GM19328 (cell line): ENCODE results near the gene IL34.

ENCODE experiments used
- ATAC-seq: cut with Tn5 transposase; IDR thresholded peaks from one replicate; pipeline ENCODE4 v1.9.1; 2021; ENCODE audit warnings: mild to moderate bottlenecking, moderate library complexity; ENCODE audit not compliant: unreplicated experiment

IL34 gene

DNA sequence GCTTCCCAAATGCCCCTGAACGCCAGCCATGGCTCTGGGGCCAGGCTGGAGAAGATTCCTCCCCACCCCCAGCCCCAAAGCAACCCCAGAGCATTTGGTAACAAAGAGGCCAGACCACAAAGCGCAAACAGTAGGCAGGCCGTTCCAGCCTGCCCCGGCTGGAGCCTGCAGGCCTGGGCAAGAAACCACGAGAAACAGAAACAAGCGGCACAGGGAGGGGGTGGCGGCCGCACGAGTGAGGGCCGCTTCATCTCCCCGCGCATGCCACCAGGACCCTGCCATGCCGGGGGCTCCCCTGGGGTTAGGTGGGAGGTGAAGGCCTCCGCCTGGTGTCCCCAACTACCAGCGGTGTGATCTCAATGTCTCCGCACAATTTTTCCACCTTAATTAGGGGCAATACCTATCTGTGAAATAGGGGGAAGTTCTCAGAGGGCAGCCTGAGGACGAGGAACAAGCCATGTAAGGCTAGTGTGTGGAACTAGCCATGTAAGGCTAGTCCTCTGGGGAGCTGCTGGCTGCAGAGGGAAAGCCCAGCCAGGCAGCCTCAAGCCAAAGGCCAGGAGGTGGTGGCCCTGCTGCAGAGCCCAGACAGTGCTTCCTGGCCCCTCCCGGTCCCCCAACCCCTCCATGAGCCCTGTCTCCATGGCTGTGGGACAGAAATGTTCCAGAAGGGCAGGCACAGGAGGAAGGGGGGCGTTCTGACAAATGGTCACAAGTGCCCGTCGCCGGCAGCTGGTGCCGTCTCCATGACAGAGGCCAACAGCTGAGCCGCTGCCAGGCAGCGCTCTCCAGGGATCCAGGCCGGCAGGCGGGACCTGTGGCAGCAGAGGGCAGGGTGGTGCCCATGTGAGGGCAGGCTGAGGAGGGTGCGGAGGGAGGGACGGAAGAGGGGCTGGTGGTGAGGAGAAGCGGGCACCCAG lies 54.0 kb downstream of the IL34 start:
- no peak for ATAC-seq

DNA sequence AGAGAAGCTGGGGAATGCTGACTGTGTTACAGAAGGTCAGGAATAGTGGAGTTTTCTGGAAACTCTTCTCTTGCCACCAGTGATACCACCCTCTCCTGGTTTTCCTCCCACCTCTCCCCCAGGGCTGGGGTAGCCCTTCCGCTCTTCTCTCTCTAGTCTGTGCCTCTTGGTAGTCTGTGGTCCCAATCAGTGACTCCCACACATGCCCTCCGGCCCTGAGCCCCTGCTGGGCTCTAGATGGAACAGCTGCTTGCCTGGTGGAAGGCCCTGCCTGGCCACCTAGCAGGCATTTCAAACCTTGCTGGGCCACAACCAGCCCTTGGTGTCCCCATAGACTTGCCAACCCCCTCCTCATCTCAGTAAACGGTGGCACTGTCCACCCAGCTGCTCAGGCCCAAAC lies 54.7 kb downstream of the IL34 start:
- ATAC-seq, result no peak

DNA sequence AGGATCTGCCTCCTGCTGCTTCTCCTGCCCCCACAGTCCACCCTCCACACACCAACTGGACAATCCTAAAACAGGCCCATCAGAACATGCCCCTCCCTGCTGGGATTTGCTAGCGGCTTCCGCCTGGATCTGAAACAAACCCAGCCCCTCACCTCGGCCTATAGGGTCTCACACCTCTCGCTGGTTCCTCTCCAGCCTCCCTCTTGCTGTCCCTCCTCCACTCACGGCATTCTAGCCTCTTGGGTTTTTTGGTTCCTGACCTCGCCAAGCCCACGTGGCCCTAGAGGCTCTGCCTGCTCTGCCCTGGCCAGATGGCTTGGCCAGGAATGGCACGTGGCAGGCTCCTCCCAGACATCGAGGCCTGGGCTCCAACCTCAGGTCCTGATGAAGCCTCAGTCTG lies 55.2 kb downstream of the IL34 start:
- no peak for ATAC-seq

DNA sequence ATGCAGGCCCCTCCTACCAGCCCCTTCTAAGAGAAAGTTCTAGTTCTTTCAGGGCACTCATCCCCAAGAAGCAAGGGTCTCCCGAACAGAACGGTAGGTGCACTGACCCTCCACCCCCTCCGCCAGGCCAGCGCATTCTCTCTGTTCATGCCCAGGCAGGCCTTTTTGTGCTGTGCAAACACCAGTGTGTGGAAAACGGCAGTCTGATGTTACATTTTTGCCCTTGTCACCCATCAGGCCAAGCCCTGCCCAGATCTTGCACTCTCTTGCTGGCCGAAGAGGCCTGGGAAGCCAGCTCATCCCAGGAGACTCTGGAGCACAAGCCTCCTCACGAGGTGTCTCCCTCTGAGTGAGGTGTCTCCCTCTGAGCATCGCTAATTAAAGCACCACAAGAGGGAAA lies 55.6 kb downstream of the IL34 start:
- ATAC-seq, result no peak

- no peak for ATAC-seq
Observed at GRCh38 chr16:70702624-70703023, 56.3 kb downstream of the IL34 start.

DNA sequence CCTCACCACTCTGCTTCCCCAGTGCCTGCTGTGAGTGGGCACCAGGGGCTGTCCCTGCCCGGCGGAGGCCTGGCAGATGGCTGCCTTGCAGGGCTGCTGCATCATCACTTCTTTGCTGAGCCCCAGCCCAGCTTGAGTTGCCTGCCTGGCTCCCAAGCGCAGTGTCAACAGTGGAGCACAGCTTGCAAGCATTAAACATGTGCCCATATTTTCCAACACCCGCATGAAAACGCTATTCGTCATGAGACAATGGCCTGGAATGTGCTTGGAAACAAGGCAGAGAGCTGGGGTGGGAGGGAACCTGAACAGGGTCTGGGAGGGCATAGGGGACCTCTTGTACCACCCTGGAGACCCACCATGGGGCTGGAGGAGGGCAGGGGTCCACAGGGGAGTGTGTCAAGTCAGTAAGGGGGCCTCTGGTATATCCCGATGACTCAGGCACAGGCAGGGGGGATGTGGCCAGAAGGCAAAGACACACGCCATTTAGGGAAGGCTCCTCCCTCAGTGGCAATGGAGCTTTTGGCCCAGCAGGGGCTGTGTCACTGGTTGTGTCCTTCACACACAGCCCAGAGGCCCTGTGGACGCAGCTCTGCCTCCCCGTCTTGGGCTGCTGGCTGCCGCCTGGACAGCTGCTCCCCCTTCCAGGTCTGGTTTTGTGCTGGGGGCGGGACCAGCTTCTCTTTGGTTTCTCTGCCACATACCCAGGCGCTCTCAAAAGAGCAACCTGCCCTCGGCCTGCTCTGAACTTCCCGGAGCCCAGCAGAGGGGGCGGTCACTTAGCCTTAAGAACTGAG lies 56.9 kb downstream of the IL34 start:
- no peak for ATAC-seq

DNA sequence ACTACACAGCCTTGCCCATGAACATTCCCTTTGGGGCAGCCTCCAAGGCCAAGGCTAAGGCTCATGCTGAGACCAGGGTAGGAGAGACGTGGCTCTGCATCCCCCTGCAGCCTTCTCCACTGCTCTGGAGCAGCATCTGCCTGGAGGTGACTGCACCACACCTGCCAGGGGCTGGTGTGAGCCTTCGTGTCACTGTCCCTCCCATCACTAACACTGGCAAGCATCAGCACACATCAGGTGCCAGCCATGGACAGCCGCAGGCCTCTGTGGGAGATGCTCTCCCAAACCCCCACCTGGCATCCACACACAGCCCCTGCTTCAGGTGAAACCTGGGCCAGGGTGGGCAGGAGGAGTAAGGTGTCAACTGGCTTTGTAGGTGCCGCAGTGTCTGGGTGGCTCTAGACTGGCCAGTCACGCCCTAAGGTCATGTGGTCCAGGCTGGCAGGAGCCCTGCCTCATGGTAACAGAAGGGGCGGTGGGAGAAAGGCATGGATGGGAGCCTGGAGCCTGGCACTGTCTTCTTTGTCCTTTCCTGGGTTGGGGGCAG lies 57.5 kb downstream of the IL34 start:
- no peak for ATAC-seq

DNA sequence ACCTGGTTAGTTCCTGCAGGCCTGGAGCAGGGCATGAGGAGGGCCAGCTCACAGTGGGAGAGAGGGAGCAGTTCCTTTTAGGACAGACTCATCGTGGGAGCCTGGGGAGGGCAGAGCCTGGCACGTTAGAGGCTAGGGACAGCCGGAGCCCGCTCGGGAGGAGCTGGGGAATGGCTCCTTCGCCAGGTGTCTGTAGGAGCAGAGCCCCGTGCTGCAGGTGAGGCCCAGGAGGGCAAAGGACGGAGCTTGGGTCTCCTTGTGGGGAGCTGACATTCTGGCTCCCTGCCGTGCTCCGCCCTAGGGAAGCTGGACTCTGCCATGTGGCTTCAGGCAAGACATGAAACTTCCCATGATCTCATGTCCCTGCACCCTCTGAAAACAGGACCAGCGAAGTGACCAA lies 58.2 kb downstream of the IL34 start:
- ATAC-seq, result no peak

DNA sequence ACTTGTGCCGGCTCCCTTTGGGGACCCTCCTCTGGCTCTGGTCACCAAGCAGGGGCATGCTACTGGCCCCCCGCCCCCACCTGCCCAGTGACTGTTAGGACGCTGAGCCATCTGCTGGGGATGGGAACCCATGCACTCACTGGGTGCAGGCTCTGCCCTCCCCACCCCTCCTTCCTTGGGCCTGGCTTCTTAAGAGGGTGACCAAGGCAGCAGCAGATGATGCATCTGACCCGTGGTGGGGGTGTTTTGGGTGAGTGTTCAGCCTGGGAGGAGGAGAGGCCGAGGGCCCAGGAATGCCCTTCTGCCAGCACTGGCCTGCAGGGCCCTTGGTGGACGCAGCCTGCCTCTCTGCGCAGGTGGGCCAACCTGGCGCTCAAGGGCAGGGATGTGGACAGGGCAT lies 58.7 kb downstream of the IL34 start:
- ATAC-seq, result no peak

DNA sequence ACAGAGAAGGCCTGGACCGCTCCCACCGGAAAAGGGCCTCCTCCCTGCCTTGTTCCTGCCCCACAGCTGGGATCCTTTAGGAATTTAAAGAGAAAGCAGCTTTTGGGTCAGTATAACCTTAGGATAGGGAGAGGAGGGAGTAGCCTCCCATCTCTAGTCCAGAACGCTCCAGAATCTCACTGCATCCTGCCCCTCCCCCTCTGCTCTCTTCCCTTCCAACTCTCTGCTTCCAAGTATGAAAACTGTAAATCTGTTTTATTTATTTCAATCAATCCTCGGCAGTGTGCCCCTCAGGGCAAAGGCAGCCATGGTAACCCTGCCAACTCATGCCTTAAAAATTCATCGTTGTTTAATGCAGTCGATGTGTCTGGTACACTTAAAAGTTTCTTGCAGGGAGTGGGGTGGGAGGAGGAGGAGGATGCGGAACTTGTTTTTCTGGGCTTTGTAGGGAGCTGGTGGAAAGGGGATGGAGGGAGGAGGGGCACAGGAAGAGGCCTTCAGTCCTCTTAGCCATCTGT lies 60.6 kb downstream of the IL34 start:
- no peak for ATAC-seq

DNA sequence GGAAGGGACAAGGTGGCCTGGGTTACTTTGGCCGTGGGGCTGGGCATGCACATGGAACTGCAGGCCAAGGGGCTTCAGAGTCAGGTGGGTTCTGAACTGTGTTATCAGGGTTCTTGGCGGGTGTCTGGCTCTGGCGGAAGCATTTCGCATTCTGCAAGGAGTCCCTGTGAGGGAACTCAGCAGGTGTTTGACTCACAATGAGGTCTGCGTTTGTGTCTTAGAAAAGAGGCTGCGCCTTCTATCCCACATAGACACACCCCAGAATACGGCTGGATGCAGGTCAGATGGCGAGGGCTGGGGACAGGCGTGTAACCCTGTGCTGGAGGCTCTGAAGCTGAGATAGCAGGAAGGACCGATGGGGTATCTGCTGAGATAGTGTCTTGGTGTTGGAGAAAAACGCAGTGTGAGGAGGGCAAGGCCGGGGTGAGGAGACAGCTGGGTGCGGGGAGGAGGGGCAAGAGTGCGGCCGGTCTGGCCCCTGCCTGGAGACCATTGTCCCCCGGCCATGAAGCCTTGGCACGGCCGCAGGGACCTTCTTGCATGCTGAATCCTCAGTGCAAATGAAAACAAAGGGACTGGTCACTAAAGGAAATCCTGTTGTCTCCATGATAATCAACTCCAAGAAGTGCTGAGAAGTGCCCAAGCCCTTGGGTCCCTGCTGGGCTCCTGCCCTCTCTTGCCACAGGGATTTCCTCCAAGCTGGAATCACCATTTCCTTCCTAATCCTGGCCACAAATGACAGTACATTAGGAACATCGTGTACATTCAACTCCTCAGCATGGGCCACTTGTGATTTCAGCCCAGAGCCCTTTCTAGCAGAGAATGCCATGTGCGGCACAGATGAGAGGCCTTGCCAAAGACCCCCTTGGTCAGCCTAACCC lies 62.2 kb downstream of the IL34 start:
- ATAC-seq, result no peak

DNA sequence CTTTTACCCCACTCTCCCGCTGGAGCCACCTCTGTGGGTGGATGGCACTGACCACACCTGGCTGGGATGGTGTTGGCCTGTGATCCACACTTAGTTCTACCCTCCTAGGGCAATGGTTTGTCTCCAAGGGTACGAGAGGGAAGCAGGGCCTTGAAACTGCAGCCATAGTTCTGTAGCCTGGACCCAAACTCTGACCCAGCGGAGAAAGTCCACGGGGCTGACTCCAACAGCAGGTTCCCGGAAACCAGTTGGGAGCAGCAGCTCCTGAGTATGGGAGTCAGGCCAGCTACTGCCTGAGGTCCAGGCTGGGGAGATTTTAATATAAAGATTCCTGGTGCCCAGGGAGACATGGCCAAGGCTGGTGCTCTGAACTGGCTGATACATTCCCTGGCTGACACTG lies 63.1 kb downstream of the IL34 start:
- no peak for ATAC-seq

DNA sequence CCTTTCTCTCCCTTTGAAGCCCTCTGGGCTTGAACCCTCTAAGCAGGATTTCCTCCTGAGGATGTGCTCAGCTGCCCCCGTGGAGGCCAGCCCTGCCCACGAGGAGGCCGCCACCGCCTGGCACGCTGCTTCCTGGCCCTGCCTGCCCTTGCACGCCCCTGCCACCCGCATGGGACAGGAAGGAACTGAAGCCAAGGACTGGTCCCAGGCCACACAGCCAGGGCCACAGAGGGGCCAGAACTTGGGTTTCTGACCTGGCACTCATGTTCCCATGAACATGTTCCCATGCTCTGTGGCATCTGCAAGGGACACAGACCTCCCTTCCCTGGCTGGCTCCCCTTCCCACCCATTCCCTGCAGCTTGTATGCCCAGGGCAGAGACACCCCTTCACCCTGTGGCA lies 63.6 kb downstream of the IL34 start:
- ATAC-seq, result no peak
